Upper lobe of right lung (tissue), 1 donor: ENCODE measurements around the gene ATG7. TPM values are rescaled to one million over a fixed set of nuclear protein-coding genes. Genes with fewer than 3 reads are reported as not detected.
A peak's percentile ranks its signal among the peaks of the same experiment; 100 is the strongest.
"Not testable (repeated sequence)": the region's sequence is repeated elsewhere in the genome, so short reads cannot be mapped to it uniquely, and the experiment has no call there.

ENCODE experiments used
- ATAC-seq: fragments of 200-7000 bp; cut with Tn5 transposase; one replicate; pipeline ENCODE4 v1.9.1; 2020; ENCODE audit warnings: mild to moderate bottlenecking, moderate library complexity
- DNase-seq: peaks from one replicate; pipeline ENCODE4 v3.0.0-alpha.2; 2020
- H3K27ac ChIP-seq: fragments of 200-600 bp; one replicate; pipeline ENCODE4 v1.8.0; 2022
- H3K27me3 ChIP-seq: fragments of 200-600 bp; one replicate; pipeline ENCODE4 v1.8.0; 2022; ENCODE audit warnings: mild to moderate bottlenecking
- H3K36me3 ChIP-seq: fragments of 200-600 bp; one replicate; pipeline ENCODE4 v1.8.0; 2022
- H3K4me1 ChIP-seq: fragments of 200-600 bp; one replicate; pipeline ENCODE4 v1.8.0; 2022
- H3K4me3 ChIP-seq: fragments of 200-600 bp; one replicate; pipeline ENCODE4 v1.8.0; 2022; ENCODE audit warnings: mild to moderate bottlenecking
- H3K9me3 ChIP-seq: fragments of 200-600 bp; one replicate; pipeline ENCODE4 v1.8.0; 2022
- intact Hi-C: fragments of 100-400 bp; cut with DNase I; formaldehyde crosslinking; loops from one replicate; pipeline ENCODE4 v1.11.0; 2022
- total RNA-seq: library from RNA; stranded (reverse); fragmentation: NEBNext Ultra II Directional; extraction: Animal tissue kit (Norgen Biotek cat#: 25700); gene quantifications from one replicate; pipeline ENCODE4 v1.2.1, GENCODE V29; 2021
- TF ChIP-seq, protein P1 (sequence below): fragments of 200-600 bp; IDR thresholded peaks from one replicate; pipeline ENCODE4 v1.8.0; 2022; ENCODE audit warnings: antibody characterized with exemption
- donor health status: DM: no; HTN: yes; CAD: no; lungs with severe emphysema.

ATG7 gene
- total RNA-seq, 1 donor from 2014 or later = 49.9 TPM

DNA sequence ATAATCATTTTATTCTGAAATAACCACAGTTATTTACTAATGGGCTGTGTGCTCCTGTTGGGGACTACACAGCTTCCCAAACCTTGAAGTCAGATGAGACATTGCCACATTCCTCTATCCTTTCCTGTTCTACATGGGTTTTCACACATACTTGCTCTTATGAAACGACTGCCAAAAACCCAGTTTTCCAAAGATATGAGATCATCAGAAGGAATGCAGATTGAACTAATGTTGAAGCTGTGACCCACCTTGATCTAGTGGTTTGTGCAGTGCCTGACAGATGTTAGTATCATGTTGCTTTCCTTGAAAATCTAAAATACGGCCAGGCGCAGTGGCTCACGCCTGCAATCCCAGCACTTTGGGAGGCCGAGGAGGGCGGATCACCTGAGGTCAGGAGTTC is 226.9 kb downstream of the ATG7 start:
- no peak overlapping the region for H3K27ac ChIP-seq
- DNase-seq = no peak
- intact Hi-C loops = no loop called here

DNA sequence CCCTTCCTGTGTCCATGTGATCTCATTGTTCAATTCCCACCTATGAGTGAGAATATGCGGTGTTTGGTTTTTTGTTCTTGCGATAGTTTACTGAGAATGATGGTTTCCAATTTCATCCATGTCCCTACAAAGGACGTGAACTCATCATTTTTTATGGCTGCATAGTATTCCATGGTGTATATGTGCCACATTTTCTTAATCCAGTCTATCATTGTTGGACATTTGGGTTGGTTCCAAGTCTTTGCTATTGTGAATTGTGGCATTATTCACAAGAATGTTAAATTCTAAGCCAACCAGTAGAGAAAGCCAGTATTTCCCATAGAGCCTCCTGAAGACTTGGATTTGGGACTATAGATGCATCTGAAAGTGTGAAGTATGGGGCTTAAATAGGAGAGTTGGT is 230.2 kb downstream of the ATG7 start:
- H3K36me3 ChIP-seq, H3K9me3 ChIP-seq, H3K4me3 ChIP-seq, intact Hi-C loops, DNase-seq, H3K27me3 ChIP-seq, ATAC-seq, H3K27ac ChIP-seq: not testable (repeated sequence)
- H3K4me1 ChIP-seq = peaks cover 14% of the 10 kb centered on the region

More for the DNA sequence above, 226.9 kb downstream of the ATG7 start:
- peaks cover 21% of the 10 kb centered on the region for H3K4me1 ChIP-seq
- no peak for ATAC-seq
- H3K4me3 ChIP-seq = no peak overlapping the region
- no peaks in the 10 kb centered on the region for H3K36me3 ChIP-seq
- TF ChIP-seq, protein P1, sequence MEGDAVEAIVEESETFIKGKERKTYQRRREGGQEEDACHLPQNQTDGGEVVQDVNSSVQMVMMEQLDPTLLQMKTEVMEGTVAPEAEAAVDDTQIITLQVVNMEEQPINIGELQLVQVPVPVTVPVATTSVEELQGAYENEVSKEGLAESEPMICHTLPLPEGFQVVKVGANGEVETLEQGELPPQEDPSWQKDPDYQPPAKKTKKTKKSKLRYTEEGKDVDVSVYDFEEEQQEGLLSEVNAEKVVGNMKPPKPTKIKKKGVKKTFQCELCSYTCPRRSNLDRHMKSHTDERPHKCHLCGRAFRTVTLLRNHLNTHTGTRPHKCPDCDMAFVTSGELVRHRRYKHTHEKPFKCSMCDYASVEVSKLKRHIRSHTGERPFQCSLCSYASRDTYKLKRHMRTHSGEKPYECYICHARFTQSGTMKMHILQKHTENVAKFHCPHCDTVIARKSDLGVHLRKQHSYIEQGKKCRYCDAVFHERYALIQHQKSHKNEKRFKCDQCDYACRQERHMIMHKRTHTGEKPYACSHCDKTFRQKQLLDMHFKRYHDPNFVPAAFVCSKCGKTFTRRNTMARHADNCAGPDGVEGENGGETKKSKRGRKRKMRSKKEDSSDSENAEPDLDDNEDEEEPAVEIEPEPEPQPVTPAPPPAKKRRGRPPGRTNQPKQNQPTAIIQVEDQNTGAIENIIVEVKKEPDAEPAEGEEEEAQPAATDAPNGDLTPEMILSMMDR = no peak
- H3K27me3 ChIP-seq = no peaks in the 10 kb centered on the region
- no peaks in the 10 kb centered on the region for H3K9me3 ChIP-seq

DNA sequence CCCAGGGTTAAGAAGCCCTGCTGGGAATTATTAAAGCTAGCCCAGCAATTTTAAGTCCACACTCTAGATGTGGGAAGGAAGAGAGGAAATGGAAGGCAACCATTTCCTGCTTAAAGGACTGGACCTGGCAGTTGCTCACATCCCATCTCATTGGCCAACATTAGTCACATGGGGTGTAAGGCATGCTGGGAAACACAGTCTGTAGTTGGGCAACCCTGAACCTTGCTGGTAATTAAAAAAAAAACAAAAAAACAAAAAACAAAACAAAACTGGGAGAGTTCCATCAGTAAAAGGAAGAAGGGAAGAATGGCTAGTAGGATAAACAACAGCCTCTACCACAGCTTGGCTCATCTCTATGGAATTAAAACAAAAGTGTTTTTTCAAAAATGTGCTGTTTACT is 235.5 kb downstream of the ATG7 start:
- no peak for DNase-seq
- H3K36me3 ChIP-seq = no peaks in the 10 kb centered on the region
- intact Hi-C loops = no loop called here
- no peak overlapping the region for H3K4me3 ChIP-seq
- H3K27me3 ChIP-seq = no peaks in the 10 kb centered on the region
- H3K27ac ChIP-seq = peak overlapping the region; percentile 55
- TF ChIP-seq, protein P1 = no peak
- ATAC-seq = no peak
- peaks cover 27% of the 10 kb centered on the region for H3K4me1 ChIP-seq
- no peaks in the 10 kb centered on the region for H3K9me3 ChIP-seq

DNA sequence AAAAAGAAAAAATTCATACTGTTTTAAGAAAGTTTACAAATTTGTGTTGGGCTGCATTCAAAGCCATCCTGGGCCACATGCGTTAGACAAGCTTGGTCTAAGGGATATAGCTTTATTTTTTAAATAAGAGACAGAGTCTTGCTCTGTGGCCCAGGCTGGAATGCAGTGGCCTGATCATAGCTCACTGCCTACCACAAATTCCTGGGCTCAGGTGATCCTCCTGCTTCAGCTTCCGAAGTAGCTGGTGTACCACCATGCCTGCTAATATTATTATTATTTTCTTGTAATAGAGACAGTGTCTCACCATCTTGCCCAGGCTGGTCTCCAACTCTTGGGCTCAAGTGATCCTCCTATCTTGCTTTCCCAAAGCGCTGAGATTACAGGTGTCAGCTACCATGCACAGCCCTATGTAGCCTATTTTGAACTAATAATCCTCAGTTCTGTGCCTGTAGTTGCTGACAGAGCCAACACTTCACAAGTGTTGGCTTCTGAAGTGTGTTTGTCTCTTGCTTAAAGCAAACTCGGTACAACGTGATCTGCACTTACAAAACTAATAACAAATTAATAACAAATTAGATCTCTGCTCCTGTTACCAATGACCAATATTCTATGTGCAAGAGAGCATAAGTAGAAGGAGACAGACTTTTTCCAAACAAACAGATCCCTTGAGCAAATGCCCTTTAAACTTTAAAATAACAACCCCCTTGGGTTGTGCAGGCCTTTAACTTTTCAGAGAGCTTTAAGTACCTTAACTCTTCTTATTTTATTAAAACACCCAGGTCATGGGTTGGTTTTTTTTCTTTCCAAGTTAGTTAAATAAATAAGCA is 236.4 kb downstream of the ATG7 start:
- no peaks in the 10 kb centered on the region for H3K36me3 ChIP-seq
- TF ChIP-seq, protein P1 = no peak
- intact Hi-C loops = no loop called here
- ATAC-seq (peak; percentile 53), DNase-seq (no peak)
- peaks cover 30% of the 10 kb centered on the region for H3K4me1 ChIP-seq
- H3K27me3 ChIP-seq = no peaks in the 10 kb centered on the region
- H3K9me3 ChIP-seq = no peaks in the 10 kb centered on the region
- H3K27ac ChIP-seq = peak overlapping the region; percentile 55
- no peak overlapping the region for H3K4me3 ChIP-seq

DNA sequence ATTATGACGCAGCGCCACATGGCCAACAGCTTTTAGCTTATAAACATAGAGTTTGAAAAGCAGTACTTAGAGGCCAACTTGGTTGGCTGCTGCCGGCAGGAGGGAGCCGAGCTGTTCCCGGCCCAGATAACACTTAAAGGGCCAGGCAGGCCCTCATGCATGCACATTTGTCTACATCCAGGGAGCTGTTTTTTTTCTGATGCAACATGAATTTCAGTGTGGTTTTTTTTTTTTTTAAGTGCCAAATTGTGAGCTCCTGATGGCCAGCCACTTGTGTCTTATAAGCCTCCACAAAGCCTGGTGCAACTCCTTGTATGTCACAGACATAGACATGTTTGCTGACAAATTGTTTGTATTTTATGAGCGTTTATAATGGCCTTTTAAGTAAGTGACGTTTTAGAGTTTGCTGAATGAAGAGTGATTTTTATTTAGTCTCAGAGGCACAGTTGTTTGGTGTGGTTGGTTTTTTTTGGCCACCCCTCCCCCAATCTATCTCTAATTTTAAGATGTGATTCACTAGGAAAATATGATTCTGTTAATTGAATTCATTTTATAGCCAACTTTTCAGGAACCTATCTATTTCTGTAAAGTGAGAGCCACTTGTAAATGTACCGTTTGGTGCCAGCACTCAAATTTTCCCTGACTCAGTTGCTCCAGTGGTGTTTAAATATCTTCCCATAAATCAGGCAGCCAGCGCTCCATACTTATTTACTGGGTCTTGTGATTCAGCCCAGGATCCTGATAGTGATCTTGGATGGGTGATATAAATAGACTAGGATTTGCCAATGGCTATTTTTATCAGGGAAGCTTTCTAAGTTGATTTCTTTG is 237.2 kb downstream of the ATG7 start:
- ATAC-seq = peak; percentile 91

More for the DNA sequence above, 237.2 kb downstream of the ATG7 start:
- Histone ChIP-seq H3K4me1 (peaks cover 39% of the 10 kb centered on the region), H3K27ac (peak overlapping the region; percentile 55), H3K36me3 (no peaks in the 10 kb centered on the region), H3K4me3 (no peak overlapping the region), H3K9me3 (no peaks in the 10 kb centered on the region), H3K27me3 (no peaks in the 10 kb centered on the region)
- intact Hi-C loops = no loop called here
- DNase-seq = peak; percentile 73
- TF ChIP-seq, protein P1 = no peak
